Adrenal gland (tissue), 12 donors: ENCODE data around the gene DNAH9. TPM values are rescaled to one million over a fixed set of nuclear protein-coding genes. Genes with fewer than 3 reads are reported as not detected.

ENCODE experiments used
- DNase-seq, 7 donors: peaks; one replicate each; pipeline ENCODE4 v3.0.0-alpha.2; 2019 to 2020
- H3K27ac ChIP-seq, 5 donors: fragments of 200-600 bp; sonication (generic) in 4 of 5; 1 replicate in 3 of 5; 2 replicates in 2 of 5; pipeline versions ENCODE4 v1.5.1 to v1.8.0; 2016 to 2020; ENCODE audit warnings: mild to moderate bottlenecking in 1 of 5
- H3K27me3 ChIP-seq: fragments of 200-600 bp; 2 replicates; pipeline ENCODE4 v1.8.0; 2021
- H3K36me3 ChIP-seq, 2 donors: fragments of 200-600 bp; replicated peaks in 1 of 2; 1 replicate in 1 of 2; 2 replicates in 1 of 2; pipeline versions ENCODE4 v1.5.1 to v1.8.0; 2018 to 2022
- H3K4me1 ChIP-seq, 2 donors: fragments of 200-600 bp; replicated peaks in 1 of 2; 1 replicate in 1 of 2; 2 replicates in 1 of 2; pipeline versions ENCODE4 v1.5.1 to v1.8.0; 2018 to 2021
- H3K4me3 ChIP-seq, 4 donors: fragments of 200-600 bp; sonication (generic) in 3 of 4; one replicate each; pipeline ENCODE4 v1.5.1; 2016 to 2018
- H3K9me3 ChIP-seq, 3 donors: fragments of 200-600 bp; sonication (generic) in 1 of 3; replicated peaks in 1 of 3; 1 replicate in 2 of 3; 2 replicates in 1 of 3; pipeline versions ENCODE4 v1.5.1 to v1.8.0; 2016 to 2021
- POLR2A ChIP-seq, 2 donors: fragments of 450-650 bp; IDR thresholded peaks; one replicate each; pipeline ENCODE4 v1.6.1; 2017; ENCODE audit warnings: antibody characterized with exemption in 2 of 2, mild to moderate bottlenecking in 2 of 2, moderate library complexity in 1 of 2
- WGBS, 4 donors: extraction: QIAGEN DNeasy Blood & Tissue Kit in 2 of 4; methylation state at CpG; one replicate each; pipeline versions ENCODE4 v1.1.5 to v1.1.7; 2013 to 2017; 5-methylcytosine and 5-hydroxymethylcytosine counted together
- intact Hi-C, 2 donors: fragments of 100-400 bp; cut with DNase I; formaldehyde crosslinking; loops; one replicate each; pipeline versions ENCODE4 v1.14.1 to v1.15.0; 2022 to 2023
- polyA plus RNA-seq, 3 donors: library from polyadenylated mRNA; stranded (reverse); fragments of 200-250 nt in 2 of 3; fragments of 350-450 nt in 1 of 3; fragmentation: Illumina TruSeq in 1 of 3; extraction: RNeasy Lipid Tissue Mini Kit (QIAGEN cat#74804) in 1 of 3; gene quantifications; one replicate each; pipeline ENCODE4 v1.2.3, GENCODE V29; 2013 to 2014
- total RNA-seq, 9 donors: library from RNA; depleted of rRNA in 4 of 9; stranded (reverse); fragments of >200 nt in 4 of 9; fragments of 120-200 nt in 1 of 9; fragmentation: NEBNext Ultra II Directional in 1 of 9; extraction: Animal tissue kit (Norgen Biotek cat#: 25700) in 1 of 9; gene quantifications; one replicate each; pipeline versions ENCODE4 v1.1.0 to v1.2.4, GENCODE V29; 2013 to 2023
- TF ChIP-seq, protein P1 (sequence below), 6 experiments: fragments of 450-650 bp in 4 of 6; fragments of 200-600 bp in 2 of 6; sonication (generic) in 1 of 6; IDR thresholded peaks; 1 replicate in 5 of 6; 2 replicates in 1 of 6; pipeline versions ENCODE4 v1.5.1 to v1.8.0; 2016 to 2021; ENCODE audit warnings: antibody characterized with exemption in 6 of 6, mild to moderate bottlenecking in 2 of 6, moderate library complexity in 1 of 6
- donor health status: healthy with polysubstance abuse.
- donor health status: Bipolar disorder and iron deficiency.
- donor health status: DM: yes; HTN: yes; CAD: no.
- donor health status: DM: no; HTN: no; CAD: no.
- donor health status: DM: no; HTN: no; CAD: no.
- donor health status: DM: yes; HTN: yes; CAD: no.

The DNAH9 gene
- total and polyA plus RNA-seq, 12 donors, result 0.28 to 3.5 (median 1.2) TPM

DNA sequence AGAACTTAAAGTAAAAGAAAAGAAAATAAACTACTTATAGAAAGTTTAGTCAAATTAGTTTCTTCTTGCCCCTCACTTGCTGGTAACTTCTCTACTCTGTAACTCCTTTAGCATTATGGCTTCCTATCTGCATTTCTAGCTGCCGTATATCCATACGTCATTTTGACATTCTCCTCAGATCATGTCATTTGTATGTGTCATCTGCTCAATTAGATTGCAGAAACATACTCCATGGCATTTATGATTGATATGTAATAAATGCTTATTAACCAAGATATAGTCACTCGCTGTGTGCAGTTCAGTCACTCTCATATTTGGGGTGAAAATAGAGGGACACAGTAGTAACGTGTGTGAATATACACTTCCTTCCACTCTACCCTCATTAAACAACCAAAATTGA is 295.6 kb downstream of the DNAH9 start:
- Histone ChIP-seq H3K4me1 (no peaks in the 10 kb centered on the region), H3K27ac (no peak overlapping the region), H3K9me3 (no peaks in the 10 kb centered on the region), H3K27me3 (no peaks in the 10 kb centered on the region), H3K36me3 (no peaks in the 10 kb centered on the region), H3K4me3 (no peak overlapping the region)
- WGBS, 4 donors, result 84 to 89% (median 86%) methylated on average over 4 of the region's 4 CpGs
- intact Hi-C loops, result no loop called here
- TF ChIP-seq, protein P1, sequence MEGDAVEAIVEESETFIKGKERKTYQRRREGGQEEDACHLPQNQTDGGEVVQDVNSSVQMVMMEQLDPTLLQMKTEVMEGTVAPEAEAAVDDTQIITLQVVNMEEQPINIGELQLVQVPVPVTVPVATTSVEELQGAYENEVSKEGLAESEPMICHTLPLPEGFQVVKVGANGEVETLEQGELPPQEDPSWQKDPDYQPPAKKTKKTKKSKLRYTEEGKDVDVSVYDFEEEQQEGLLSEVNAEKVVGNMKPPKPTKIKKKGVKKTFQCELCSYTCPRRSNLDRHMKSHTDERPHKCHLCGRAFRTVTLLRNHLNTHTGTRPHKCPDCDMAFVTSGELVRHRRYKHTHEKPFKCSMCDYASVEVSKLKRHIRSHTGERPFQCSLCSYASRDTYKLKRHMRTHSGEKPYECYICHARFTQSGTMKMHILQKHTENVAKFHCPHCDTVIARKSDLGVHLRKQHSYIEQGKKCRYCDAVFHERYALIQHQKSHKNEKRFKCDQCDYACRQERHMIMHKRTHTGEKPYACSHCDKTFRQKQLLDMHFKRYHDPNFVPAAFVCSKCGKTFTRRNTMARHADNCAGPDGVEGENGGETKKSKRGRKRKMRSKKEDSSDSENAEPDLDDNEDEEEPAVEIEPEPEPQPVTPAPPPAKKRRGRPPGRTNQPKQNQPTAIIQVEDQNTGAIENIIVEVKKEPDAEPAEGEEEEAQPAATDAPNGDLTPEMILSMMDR (IDR thresholded peaks at IDR 0.05), result no peak
- no peak for TF ChIP-seq POLR2A (IDR thresholded peaks at IDR 0.05)
- no peak for DNase-seq

DNA sequence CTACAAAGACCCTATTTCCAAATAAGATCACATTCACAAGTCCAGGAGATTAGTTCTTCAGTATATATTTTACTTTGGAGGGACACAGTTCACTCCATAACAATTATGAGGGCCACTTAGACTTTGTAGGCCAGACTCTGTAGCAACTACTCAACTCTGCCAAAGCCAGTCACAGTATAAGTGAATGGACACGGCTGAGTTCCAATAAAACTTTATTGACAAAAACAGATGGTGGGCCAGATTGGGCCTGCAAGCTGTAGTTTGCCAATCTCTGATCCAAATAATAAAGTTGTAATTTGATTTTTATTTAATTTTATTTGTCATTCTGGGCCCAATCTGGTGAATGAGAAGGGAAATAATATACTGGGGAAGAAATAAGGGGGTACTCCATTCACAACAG is 297.9 kb downstream of the DNAH9 start:
- Histone ChIP-seq H3K4me3 (no peak overlapping the region), H3K9me3 (no peaks in the 10 kb centered on the region), H3K36me3 (no peaks in the 10 kb centered on the region), H3K4me1 (no peaks in the 10 kb centered on the region), H3K27ac (no peak overlapping the region), H3K27me3 (no peaks in the 10 kb centered on the region)
- intact Hi-C loops, result no loop called here
- TF ChIP-seq, protein P1 (IDR thresholded peaks at IDR 0.05), result no peak
- no peak for TF ChIP-seq POLR2A (IDR thresholded peaks at IDR 0.05)
- 75 to 97% (median 81%) methylated on average over 1 of the region's 1 CpG for WGBS, 4 donors
- no peak for DNase-seq

DNA sequence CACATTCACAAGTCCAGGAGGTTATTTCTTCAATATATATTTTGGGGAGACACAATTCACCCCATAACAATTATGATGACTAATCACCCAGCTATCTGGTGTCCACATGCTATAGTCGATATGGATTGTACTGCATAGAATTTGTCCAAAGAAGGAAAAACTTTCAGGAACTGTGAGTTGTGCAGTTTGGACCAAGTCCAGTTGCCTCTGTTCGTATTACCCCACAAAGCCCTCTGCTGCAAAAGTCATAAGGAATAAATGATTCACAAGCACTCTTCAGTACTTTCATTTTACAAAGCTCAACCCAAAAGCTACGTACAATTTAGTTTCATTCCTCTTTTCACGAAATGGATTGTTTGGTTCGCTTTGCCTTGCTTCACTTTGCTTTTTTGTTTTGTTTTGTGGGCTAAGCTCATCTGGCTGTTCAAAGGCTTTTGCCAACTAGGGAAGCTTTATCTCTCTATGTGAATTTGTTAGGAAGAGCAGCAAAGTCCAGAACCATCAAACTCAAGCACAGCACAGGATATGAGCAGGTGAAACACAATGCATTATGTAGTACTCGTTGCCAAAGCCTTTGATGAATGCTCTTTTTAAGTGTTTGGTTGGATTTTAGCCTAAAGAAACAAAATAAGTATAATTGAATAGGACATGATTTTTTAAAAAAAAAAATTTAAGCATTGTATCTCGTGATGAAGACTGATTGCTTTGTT is 300.4 kb downstream of the DNAH9 start:
- Histone ChIP-seq H3K4me3 (no peak overlapping the region), H3K27me3 (no peaks in the 10 kb centered on the region), H3K36me3 (no peaks in the 10 kb centered on the region), H3K9me3 (no peaks in the 10 kb centered on the region), H3K27ac (no peak overlapping the region), H3K4me1 (no peaks in the 10 kb centered on the region)
- intact Hi-C loops, result no loop called here
- DNase-seq, result no peak
- no peak for TF ChIP-seq POLR2A (IDR thresholded peaks at IDR 0.05)
- TF ChIP-seq, protein P1 (IDR thresholded peaks at IDR 0.05), result no peak
- WGBS, 4 donors, result 63 to 67% (median 65%) methylated on average over 7 of the region's 7 CpGs

DNA sequence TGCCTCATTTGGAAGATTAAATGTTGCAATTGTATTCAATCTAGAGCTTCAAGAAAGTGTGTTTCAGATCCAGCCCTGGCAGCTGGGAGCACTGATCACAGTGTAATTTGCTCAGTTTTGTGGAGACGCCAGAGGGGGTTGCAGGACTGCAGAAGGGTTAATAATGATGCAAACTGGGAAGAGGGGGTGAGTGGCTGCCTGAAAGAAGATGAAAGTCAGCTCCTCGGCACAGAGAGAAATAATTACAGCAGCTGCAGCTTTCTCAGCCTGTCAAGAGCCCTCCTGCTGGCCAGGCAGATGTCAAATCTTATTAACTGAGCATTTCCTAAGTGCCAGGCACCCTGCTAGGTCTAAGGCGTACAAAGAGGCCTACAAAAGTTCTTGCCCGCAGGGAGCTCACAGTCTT is 301.3 kb downstream of the DNAH9 start:
- intact Hi-C loops, result no loop called here
- whole genome bisulfite sequencing, 4 donors, result 44 to 55% (median 49%) methylated on average over 4 of the region's 4 CpGs
- no peak for TF ChIP-seq POLR2A (IDR thresholded peaks at IDR 0.05)
- TF ChIP-seq, protein P1 (IDR thresholded peaks at IDR 0.05), result no peak
- H3K4me3 ChIP-seq, result no peak overlapping the region
- H3K36me3 ChIP-seq, result no peaks in the 10 kb centered on the region
- no peak overlapping the region for H3K27ac ChIP-seq
- no peaks in the 10 kb centered on the region for H3K9me3 ChIP-seq
- H3K27me3 ChIP-seq, result no peaks in the 10 kb centered on the region
- no peak for DNase-seq
- no peaks in the 10 kb centered on the region for H3K4me1 ChIP-seq
